Stimulated activated naive CD4-positive, alpha-beta T cell treated with Interleukin-2 at 50 U/mL for 16 hours (primary cell): ENCODE measurements around the gene TMEM87A.
"Not testable (repeated sequence)": the region's sequence is repeated elsewhere in the genome, so short reads cannot be mapped to it uniquely, and the experiment has no call there.

Experiments
- DNase-seq: peaks from one replicate; lab custom pipeline; 2025; lab: John Stamatoyannopoulos, UW

TMEM87A gene, protein sequence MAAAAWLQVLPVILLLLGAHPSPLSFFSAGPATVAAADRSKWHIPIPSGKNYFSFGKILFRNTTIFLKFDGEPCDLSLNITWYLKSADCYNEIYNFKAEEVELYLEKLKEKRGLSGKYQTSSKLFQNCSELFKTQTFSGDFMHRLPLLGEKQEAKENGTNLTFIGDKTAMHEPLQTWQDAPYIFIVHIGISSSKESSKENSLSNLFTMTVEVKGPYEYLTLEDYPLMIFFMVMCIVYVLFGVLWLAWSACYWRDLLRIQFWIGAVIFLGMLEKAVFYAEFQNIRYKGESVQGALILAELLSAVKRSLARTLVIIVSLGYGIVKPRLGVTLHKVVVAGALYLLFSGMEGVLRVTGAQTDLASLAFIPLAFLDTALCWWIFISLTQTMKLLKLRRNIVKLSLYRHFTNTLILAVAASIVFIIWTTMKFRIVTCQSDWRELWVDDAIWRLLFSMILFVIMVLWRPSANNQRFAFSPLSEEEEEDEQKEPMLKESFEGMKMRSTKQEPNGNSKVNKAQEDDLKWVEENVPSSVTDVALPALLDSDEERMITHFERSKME

DNA sequence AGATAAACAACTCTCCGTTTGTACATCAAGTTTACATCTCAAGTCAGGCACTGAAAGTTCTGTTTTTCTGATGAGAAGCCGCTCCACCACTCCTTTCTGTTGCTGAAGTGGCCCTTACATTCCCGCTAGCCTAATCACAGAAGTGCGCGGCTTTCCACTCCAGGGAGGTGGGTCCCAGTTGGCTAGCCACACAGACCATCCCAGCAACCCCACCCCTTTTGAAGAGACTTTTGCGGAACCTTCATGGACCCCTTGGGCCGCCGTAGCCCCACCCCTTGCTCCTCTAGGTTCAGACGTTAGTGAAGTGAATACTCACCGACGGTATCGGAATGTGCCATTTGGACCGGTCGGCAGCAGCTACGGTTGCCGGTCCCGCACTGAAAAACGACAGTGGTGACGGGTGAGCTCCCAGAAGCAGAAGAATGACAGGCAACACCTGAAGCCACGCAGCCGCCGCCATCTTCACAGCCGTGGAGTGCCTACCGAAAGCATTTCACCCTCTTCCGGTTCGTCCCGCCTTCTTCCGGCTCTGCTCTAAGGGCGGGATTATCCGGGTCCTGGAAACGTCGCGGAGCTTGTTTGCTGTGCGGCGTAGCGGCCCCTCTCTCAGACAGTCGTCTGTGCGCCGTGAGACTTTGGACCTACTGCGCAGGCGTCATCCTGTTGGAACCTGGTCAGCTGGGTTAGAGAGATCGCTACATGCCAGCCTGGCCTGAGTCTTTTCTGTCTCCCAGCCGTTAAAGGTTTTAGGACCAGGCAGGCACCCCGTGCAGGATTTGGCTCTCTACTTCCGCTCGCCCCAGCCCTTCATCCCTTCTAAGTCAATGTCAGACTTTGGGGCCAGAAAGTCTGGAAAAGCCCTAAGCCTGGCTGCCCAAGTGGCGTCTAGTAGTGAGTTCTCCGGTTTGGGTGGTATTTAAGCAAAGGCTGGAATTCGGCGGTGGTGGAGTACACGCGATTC lies at the start of gene TMEM87A, which contains the start of gene GANC:
TMEM87A (minus strand) TSS at position 495 of the 961 bp plus-strand sequence; CDS start at position 460, 35 bp downstream.
GANC (plus strand) TSS at position 263 of the 961 bp plus-strand sequence. CDS start 1,281 bp downstream, outside the sequence.
- DNase-seq = peak; percentile 96

DNA sequence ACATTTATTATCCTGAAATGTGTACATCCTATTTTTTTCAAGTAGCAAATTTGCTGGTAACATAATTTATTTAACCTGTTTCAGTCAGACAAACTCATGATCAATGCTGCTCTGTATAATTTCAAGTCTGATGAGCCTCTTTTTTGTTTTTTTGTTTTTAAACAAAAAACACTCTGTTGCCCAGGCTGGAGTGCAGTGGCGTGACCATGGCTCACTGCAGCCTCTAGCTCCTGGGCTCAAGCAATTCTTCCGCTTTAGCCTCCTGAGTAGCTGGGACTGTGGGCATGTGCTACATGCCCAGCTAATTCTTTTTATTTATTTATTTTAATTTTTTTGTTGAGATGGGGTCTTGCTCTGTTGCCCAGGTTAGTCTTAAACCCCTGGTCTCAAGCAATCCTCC lies 46.0 kb upstream of the TMEM87A start:
- DNase-seq = no peak

DNA sequence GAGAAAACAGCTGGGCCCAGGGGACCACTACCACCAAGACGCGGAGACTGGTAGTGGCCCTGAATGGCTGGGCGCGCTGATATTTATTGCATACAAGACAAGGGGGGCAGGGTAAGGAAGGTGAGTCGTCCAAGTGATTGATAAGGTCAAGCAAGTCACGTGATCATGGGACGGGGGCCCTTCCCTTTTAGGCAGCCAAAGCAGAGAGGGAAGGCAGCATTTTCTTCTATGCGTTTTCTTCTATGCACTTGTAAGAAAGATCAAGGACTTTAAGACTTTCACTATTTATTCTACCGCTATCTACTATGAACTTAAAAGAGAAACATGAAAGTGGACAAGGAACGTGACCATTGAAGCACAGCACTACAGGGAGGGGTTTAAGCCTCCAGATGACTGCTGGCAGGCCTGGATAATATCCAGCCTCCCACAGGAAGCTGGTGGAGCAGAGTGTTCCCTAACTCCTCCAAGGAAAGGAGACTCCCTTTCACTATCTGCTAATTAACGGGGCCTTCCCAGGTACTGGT lies 43.1 kb upstream of the TMEM87A start:
- not testable (repeated sequence) for DNase-seq

DNA sequence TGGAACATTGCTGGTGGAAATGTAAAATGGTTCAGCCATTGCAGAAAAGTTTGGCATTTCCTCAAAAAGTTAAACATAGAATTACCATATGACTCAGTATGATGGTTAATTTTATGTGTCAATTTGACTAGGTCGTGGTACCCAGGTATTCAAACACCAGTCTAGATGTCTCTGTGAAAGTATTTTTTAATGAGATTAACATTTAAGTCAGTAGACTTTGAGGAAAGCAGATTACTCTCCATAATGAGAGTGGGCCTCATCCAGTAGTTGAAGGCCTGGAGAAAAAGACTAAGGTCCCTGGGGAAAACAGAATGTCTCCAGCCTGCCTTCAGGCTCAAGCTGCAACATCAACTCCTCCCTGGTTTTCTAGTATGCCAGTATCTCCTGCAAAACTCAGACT lies 42.3 kb upstream of the TMEM87A start:
- DNase-seq = no peak

DNA sequence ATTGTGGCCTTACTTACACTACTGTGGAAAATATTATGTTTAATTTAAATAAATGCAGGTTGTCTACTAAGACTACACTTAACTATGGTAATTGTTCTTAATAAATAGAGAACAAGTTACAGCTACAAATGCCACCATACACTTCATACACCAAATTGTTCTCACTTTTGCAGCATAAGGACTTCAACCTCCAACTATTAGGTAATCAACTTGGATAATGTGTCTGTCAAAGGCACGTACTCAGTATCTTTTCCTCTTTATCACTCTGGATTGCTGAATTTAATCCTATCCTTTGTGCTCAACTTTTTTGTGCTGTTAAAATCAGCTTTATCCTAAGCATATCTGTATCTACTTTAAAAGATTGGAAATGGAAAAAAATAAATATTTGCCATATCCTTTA lies 41.6 kb upstream of the TMEM87A start:
- no peak for DNase-seq

DNA sequence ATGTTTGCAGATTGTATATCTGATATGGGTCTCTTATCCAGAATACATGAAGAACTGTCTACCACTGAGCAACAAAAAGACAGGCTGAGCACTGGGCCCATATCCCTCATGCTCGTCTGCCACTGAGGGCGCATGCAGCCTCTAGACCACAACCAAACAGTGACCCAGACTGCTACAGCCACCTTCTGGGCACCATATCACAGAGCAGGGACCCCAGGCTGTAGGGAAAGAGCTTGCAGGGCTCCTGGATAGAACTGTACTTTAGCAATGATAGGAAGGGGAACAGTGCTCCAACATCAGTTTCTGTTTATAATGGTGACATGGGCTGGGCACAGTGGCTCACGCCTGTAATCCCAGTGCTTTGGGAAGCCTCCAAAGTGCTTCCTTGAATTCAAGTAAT lies 40.2 kb upstream of the TMEM87A start:
- no peak for DNase-seq

DNA sequence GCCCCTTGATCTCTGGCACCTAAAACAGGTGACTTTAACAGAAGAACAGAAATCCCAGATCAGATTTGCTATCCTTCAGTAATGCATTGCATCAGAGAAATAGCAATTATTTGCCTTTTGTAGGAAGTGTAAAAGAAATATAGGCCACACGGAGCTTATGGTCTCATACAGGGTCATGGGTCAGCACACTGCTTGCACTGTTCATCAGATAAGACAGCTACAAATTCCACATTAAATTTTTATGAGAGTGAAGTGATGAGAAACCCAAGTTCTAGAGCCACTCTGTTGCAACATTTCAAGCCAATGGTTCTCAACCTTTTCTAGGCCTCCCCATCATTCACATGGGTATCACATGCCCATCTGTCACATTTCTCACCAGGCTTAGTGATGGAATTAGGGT lies 33.4 kb upstream of the TMEM87A start:
- DNase-seq = no peak

DNA sequence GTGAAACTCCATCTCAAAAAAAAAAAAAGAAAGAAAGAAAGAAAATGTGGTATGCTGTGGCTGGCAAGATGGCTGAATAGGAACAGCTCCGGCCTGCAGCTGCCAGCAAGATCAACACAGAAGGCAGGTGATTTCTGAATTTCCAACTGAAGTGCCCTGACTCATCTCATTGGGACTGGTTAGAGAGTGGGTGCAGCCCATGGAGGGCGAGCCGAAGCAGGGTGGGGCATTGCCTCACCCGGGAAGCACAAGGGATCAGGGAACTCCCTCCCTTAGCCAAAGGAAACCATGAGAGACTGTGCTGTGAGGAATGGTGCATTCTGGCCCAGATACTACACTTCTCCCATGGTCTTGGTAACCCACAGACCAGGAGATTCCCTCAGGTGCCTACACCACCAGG lies 27.8 kb upstream of the TMEM87A start:
- DNase-seq = not testable (repeated sequence)

DNA sequence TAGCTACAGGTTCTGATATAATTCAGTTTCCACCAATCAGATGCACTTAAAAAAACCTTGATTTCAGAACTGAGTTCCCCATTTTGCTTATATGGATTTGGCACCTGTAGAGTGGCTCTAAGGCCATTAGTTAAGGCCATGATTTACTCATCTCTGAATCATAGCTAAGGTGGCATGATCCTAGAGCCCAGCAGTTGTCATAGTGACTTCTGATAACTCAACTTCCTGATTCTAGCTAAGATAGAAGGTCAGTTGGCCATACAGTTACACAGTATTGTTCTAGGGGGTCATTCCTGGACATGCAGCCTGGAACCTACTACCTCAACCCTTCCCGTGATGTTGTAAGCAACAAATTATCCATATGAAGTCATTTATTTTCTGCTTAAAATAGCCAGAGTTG lies 15.9 kb upstream of the TMEM87A start:
- no peak for DNase-seq

DNA sequence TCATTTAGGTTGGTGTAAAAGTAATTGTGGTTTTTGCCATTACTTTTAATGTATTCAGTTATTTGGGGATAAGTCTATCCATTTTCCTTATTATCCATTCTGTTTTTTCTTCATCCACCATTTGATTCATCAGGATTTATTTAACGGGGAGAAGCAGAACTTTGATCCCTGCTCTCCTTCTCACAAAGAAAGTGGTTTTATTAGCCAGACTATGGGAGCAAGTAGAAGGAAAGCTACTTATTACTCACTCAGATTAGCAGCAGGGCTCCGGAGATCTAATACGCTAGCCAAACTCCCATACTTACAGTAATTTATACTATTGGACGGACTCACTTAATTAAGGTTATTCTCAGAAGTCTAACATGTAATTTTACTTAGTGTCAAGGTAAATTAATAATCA lies 14.7 kb upstream of the TMEM87A start:
- no peak for DNase-seq

DNA sequence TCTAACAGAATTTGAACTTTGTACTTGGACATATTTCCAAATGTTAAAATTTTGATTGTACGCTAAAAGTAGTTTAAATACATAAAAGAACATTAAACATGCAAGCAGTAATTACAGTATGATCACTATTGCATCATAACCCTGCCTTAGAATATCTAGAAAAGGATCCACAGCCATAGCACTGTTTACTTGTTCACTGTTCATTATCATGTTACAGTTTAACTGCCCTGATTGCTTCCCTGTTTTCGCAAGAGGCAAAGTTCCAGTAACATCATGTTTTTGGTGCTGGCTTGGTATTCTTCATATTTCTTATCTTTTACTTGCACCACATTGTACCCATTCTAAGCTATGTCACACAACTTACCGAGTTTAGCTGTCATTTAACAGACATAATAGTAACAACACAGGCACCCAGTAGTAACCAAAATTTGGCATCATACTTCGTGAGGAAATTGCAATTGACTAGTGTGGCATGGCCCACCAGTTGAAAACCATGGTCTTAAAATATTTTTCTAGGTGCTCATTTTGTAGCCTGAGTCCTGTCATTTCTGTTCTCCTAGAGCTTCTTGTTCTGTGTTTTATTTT lies 13.3 kb upstream of the TMEM87A start:
- no peak for DNase-seq

DNA sequence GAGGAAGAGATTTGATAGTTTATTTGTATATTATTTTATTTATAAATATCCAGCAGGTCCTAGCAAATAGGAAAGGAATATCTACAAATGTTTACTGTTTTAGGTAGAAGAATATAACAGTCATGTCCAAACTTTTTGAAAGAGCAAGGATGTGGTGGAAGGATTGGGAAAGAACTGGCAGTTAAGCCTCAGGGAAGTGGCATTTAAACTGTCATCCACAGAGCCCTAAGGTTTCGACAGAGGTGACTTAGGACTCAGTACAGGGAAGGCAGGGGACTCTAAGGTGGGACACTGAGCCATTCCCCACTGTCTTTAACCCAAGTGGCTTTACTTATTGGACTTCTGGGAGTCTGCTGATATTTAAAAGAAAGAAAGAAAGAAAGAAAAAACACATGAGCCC lies 11.8 kb upstream of the TMEM87A start:
- no peak for DNase-seq

DNA sequence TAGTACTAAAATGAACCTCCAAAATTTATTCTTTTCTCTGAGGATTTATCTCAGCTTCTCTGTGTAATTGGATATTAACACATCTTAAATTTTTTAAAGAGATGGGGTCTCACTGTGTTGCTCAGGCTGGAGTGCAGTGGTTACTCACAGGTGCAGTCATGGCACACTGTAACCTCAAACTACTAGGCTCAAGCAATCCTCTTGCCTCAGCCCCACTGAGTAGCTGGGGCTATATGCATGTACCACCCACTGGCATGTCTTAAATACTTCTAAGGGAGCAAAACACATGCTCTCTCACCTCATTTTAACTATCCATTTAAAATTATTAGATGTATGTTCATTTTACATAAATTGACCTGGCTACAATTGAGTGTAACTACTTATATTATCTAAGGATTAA lies 11.3 kb upstream of the TMEM87A start:
- DNase-seq = no peak

DNA sequence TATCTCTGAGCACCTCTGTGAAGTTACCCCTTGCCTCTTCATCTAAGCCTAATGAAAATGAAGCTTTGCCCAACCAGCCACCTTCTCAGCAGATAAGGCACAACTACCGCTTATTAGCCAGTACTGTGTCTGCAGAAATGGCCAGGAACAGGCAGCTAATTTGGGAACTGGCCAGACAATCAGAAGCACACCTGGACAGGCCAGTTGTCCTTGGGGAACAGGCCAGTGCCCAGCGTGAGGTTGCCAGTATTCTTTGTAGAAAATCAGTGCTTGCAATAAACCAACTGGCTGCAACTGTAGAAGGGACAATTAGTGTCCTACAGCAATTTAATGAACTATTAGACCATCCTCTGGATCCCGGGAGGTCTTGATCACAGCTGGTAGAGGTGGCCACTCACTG lies 10.4 kb upstream of the TMEM87A start:
- DNase-seq = no peak

DNA sequence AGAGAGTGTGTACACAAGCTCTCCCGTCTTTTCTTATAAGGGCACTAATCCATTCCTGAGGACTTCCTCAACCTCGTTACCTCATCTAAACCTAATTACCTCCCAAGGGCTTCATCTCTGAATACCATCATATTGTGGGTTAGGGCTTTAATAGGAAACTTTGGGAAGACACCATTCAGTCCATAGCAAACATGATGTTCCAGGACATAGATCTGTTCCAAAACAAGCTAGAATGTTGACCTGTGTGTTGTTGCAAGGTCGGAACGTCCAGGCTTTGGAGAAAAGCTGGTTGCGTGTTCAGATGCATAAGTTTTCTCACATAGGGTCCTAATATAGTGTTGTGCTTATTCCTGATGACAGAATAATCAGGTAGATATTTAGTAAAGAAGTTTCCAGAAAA lies 9.7 kb upstream of the TMEM87A start:
- DNase-seq = no peak

DNA sequence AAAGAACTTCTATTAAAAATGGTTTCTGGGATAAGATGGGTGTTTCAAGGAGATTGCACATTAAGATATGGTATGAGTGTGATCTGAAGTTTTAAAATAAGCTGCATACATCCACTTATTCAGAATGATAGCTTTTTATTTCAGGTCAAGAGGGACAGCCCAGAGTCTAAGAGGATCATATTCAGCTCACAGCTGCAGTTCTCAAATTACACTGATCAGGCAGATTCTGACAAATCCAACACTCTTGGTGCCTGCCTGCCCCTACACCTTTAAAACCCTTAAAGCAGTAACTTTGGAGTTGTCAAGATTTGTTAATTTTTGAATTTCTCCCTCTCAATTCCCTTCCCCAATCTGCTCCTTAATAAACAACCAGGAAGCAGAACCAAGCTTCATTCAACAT lies 9.1 kb upstream of the TMEM87A start:
- DNase-seq = no peak

DNA sequence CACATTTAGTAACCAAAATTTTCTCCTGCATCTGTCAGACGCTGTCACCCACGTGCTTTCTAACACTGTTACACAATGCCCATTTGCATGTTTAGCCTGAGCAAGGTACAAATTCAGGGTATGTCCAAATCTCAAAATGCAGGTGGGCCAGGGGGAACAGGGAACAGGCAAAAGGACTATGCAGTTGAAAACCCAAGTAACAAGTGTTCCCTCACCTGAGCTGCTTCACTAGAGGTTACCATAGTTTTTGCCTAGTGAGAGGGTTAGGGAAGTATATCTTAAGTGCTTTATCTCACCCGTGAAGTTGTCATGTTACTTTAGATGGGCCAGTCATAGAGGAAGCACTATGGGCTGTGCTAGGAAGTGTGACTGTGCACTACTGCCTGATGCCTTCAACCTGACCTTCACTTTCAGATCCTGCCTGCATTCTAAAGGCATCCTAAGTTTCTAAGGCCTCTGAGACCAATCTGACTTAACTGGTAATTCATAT lies 6.0 kb upstream of the TMEM87A start:
- DNase-seq = no peak

DNA sequence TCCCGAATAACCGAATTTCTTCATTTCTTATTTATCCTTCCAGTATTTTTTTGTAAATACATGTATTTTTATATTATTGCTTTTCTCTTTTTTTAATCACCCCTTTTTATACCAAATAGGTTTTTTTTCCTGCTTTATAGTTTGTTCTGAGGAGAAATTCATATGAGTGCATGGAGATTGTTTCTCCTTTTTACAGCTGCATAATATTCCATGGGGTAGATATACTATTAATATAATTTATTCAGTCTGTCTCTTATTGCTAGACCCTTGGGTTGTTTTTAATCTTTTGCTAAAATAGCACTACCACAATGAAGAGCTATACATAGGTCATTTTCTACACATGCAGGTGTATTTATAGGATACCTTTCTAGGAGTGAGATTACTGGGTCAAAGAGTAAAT lies 3.5 kb upstream of the TMEM87A start:
- DNase-seq = no peak

DNA sequence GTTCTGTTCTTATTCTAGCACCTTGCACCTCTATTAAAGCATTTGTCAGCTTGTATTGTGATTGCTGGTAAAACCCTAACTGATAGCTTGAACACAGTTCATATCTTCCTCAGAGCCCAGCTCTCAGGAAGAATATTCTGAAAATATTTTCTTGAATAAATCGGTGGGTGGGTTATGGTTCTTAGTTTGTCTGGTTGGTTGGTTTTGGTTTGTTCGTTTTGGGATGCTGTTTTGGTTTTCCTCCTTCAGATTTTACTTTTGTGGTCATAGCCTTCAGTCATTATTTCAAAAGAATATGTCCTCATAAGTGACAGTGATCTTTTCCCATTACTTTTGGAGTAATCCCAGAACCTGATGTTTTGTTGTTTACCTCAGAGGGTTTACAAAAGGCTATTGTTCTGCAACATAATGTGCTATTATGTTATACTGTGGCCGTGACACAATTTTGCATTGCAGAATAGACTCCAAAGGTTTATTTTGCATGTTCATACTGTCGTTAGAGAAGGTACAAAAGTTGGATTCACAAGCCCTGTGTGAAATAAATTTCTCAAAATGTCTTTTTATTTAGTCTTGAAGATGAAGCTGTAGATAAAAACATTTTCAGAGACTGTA lies 2.7 kb upstream of the TMEM87A start:
- no peak for DNase-seq

DNA sequence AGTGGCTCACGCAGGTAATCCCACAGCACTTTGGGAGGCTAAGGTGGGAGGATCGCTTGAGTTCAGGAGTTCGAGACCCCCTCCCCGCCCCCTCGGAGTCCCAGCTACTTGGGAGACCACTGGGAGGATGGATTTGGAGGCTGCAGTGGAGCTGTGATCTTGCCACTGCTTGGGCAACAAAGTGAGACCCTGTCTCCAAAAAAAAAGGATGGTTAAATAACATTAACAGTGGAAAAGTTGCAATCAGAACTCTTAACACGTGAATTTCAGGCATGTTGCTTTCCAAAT lies 1.4 kb upstream of the TMEM87A start:
- DNase-seq = no peak

DNA sequence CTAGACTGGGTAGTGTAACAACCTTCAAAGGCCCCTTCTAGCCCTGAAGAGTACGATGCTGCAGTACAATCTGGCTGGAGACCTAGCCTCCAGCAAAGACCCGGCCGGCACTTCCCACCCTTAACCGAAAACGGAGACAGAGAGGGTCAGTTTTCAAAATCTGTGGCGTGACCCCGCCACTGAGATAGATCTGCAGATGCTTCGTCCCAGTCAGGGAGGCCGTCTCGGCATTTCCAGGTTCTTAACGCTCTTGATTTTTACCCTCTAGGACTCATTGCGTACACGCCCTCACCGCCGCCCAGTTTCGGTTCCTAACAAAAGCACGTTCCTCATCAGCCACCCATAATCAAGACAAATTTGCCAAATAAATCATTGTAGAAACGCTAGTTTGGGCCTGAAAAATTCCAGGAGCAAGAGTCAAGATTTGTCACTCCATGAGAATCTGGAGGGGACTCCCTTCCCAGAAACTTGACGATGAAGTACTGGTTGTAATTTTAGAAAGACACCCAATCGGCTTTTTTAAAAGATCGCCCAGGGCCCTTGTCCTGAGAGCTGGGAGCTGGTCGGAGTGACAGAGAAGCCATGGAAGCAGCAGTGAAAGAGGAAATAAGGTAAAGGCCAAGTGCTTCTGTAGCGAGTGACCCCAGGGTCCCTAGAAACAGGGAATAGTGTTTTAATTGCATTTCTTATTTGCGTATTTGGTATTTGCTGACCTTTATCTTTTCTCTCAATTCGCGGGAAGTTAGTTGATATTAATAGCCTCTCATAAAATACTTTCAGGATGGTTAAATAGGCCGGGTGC lies 868 bp upstream of the TMEM87A start:
- peak; percentile 66 for DNase-seq
